Heart left ventricle (tissue), 13 donors: Measurements from ENCODE around the gene ZNF487.
"Not testable (repeated sequence)": the region's sequence is repeated elsewhere in the genome, so short reads cannot be mapped to it uniquely, and the experiment has no call there.

ENCODE experiments used
- CTCF ChIP-seq, 12 donors: fragments of 200-600 bp; sonication (generic) in 4 of 12; IDR thresholded peaks; one replicate each; pipeline versions ENCODE4 v1.5.0 to v1.8.0; 2018 to 2022; ENCODE audit warnings: antibody characterized with exemption in 12 of 12, mild to moderate bottlenecking in 5 of 12
- POLR2A ChIP-seq, 2 donors: fragments of 450-650 bp; IDR thresholded peaks; one replicate each; pipeline ENCODE4 v1.6.1; 2017; ENCODE audit warnings: antibody characterized with exemption in 2 of 2, mild to moderate bottlenecking in 2 of 2, moderate library complexity in 2 of 2
- donor health status: ischemic (EF 13 %, LVEDD 7.1; RV severe dilation, severe dysfunction).
- donor health status: DM: no; HTN: yes; CAD: no.
- donor health status: DM: no; HTN: no; CAD: no.
- donor health status: ischemic (EF 25% LVEDD 6.9; RV normal size, moderate dysfunction).
- donor health status: ischemic (EF 25% LVEDD 5.7; RV mildly dilated, moderate dysfunction).
- donor health status: ischemic (EF 35%, LVEDD 5.7; RV mildly dilated, moderate dysfunction).
- donor health status: nonischemic (EF 11% LVEDD 7.7; RV severe dilation, severe dysfunction).
- donor health status: DM: yes; HTN: yes; CAD: no.
- donor health status: PGD.
- donor health status: ischemic (EF 29% LVEDD 5.4; RV normal size, mild dysfunction).
- donor health status: nonischemic (EF 23%, LVEDD 6.1; RV moderate dilation, normal function).

GRCh38 chr10:43393186-43393585, 43.7 kb upstream of the ZNF487 start:
- not testable (repeated sequence) for TF ChIP-seq CTCF, POLR2A (IDR thresholded peaks at IDR 0.05)
